ENCODE measurements around the gene SERPINA10.

The SERPINA10 gene

DNA sequence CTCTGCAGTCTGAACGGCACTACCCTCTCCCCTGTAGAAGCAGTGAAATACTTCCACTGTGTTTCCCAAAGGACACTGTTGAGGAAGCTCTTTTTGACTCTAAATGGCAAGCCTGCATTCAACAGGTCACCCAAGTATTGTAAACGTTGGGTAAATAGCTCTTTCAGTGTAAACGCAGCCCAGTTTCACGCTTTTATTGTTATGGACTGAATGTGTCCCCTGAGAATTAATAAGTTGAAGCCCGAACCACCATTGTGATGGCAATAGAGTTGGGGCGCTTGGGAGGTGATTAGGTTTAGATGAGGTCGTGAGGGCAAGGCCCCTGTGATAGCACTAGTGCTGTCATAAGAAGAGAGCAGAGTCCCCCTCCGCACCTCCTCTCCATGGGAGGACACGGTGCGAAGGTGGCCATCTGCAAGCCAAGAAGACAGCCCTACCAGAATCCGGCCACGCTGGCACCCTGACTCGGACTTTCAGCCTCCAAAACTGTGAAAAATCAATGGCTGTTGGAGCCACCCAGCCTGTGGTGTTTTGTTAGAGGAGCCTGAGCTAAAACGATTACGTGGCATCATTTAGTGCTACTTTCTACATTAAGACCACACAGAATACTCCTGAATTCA is 1.1 kb downstream of the SERPINA10 start:
- Histone ChIP-seq H3K9me3 (no peaks in the 10 kb centered on the region), H3K4me1 (no peaks in the 10 kb centered on the region), H3K27me3 (no peaks in the 10 kb centered on the region), H3K4me3 (ENCODE audit: low read depth, low read length) (no peak overlapping the region), H3K36me3 (no peaks in the 10 kb centered on the region)
- no peak for DNase-seq
- TF ChIP-seq CTCF (IDR thresholded peaks at IDR 0.05; ENCODE audit: low read depth, low read length) = no peak

DNA sequence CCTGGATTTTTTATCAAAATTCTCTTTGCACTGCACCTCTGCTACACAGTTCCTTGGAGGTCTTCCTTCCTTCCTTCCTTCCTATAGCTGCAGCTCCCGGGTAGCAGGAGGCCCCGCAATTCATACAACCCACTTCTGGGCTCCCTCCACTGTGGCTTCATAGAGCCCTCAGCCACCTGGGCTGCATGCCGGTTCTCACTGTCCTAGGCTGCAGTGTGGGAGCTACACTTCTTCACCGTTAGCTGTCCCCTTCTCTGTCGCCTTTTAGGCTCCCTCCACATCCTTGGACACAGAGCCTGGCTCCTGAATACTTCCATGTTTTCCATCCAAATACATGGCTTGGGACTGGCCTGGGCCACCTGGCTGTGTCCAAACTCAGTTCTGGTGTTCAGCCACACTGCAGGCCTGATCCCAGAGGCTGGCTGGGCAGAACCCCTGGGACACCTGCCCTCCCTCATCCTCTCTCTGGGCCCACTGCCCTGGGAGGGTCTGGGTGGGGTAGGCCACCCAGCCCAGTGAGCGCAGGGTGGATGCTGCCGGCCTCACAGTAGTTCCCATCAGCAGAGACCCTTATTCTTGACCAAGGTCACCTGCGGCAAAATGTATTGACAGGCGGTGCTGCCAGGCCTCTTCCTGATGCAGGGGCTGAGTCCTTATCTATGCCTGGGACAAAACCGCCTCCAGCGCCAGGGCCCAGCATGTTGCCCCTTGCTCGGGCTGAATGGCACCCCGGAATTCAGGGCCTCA is 1.7 kb downstream of the SERPINA10 start:
- no peak overlapping the region for H3K4me3 ChIP-seq (ENCODE audit: low read depth, low read length)
- TF ChIP-seq CTCF (IDR thresholded peaks at IDR 0.05; ENCODE audit: low read depth, low read length) = no peak
- H3K4me1 ChIP-seq = no peaks in the 10 kb centered on the region
- H3K9me3 ChIP-seq = no peaks in the 10 kb centered on the region
- no peaks in the 10 kb centered on the region; the same call in 1 of the 2 replicates for H3K27me3 ChIP-seq
- H3K36me3 ChIP-seq = no peaks in the 10 kb centered on the region
- DNase-seq = no peak

GRCh38 chr14:94290197-94290596 is 2.9 kb downstream of the SERPINA10 start:
- no peak for DNase-seq
- H3K4me1 ChIP-seq = no peaks in the 10 kb centered on the region
- H3K4me3 ChIP-seq (ENCODE audit: low read depth, low read length) = no peak overlapping the region
- no peaks in the 10 kb centered on the region for H3K9me3 ChIP-seq
- H3K27me3 ChIP-seq = no peaks in the 10 kb centered on the region; the same call in 1 of the 2 replicates
- TF ChIP-seq CTCF (IDR thresholded peaks at IDR 0.05; ENCODE audit: low read depth, low read length) = no peak
- no peaks in the 10 kb centered on the region for H3K36me3 ChIP-seq

DNA sequence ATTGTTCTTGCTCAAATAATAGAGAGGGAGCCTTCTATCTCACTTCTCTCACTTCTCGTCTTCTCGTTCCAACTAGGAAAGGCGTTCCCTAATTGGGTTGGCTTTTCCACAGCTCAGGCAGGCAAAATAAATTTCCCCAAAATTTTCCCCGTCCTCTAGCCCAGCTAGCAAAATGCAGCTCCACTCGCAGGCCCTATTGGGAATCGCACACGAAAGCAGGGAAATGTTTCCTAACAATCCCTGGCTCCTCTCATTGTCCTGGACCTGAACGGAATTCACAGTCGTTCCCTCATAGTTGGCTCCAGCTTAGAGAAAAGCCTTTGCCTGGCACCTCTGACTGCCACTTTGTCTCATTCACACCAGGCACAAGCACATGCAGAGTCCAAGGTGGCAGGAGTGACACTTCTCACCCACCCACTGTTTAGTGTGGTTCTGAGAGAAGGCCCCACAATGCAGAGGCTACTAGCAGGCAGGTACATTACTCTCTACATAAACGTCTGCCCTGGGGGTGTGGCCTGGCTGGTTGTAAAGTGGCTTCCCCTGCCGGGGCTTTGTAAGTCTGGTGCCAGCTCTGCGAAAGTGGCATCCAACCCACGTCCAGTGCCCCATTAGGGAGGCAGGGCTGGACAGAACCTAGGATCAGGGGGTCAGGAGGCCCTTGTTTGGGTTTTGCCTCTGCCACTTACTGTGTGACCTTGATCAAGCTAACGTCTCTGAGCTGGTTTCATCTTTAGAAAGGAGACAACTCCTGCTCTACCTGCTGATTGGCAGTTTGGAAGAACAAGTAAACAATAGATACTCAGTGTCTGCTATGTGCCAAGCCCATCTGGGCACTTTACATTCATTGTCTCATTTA is 4.2 kb downstream of the SERPINA10 start:
- Histone ChIP-seq H3K4me3 (ENCODE audit: low read depth, low read length) (no peak overlapping the region), H3K36me3 (no peaks in the 10 kb centered on the region), H3K9me3 (no peaks in the 10 kb centered on the region), H3K27me3 (no peaks in the 10 kb centered on the region; the same call in 1 of the 2 replicates), H3K4me1 (no peaks in the 10 kb centered on the region)
- DNase-seq = no peak
- TF ChIP-seq CTCF (IDR thresholded peaks at IDR 0.05; ENCODE audit: low read depth, low read length) = no peak

DNA sequence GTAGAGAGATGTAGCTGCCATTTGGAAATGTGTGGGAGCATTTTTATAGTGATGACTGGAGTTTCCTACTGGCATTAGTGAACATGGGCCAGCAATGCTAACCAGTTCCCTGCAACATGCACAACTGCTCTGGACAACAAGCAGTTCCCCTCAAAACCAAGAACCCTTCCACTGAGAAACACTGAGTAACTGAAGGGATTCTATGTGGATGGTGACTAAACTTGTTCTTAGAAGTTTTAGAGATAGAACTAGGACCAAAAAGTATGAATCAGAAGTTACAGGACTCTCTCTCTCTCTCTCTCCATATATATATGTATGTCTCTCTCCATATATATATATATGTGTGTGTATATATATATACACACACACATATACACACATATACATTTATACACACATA is 7.9 kb downstream of the SERPINA10 start:
- DNase-seq = no peak
- Histone ChIP-seq H3K9me3 (no peaks in the 10 kb centered on the region), H3K4me3 (ENCODE audit: low read depth, low read length) (no peak overlapping the region), H3K4me1 (no peaks in the 10 kb centered on the region), H3K36me3 (no peaks in the 10 kb centered on the region), H3K27me3 (no peaks in the 10 kb centered on the region; the same call in 1 of the 2 replicates)
- no peak for TF ChIP-seq CTCF (IDR thresholded peaks at IDR 0.05; ENCODE audit: low read depth, low read length)

Measured in BE2C (cell line).